Transverse colon (tissue), 4 donors: ENCODE results near the gene ZNF365. TPM values are rescaled to one million over a fixed set of nuclear protein-coding genes. Genes with fewer than 3 reads are reported as not detected.

Experiments
- DNase-seq: peaks from one replicate; pipeline ENCODE4 v3.0.0-alpha.2; 2019
- H3K27ac ChIP-seq, 4 donors: fragments of 200-600 bp; sonication (generic); 2 replicates each; pipeline ENCODE4 v1.5.1; 2016 to 2018; ENCODE audit warnings: inconsistent platforms in 4 of 4
- H3K27me3 ChIP-seq: fragments of 200-600 bp; sonication (generic); 2 replicates; pipeline ENCODE4 v1.5.1; 2017; ENCODE audit warnings: inconsistent platforms
- H3K36me3 ChIP-seq, 4 donors: fragments of 200-600 bp; sonication (generic); 2 replicates each; pipeline ENCODE4 v1.5.1; 2017 to 2019; ENCODE audit warnings: inconsistent platforms in 4 of 4
- H3K4me1 ChIP-seq, 4 donors: fragments of 200-600 bp; sonication (generic); 2 replicates each; pipeline ENCODE4 v1.5.1; 2017 to 2020; ENCODE audit warnings: inconsistent platforms in 4 of 4
- H3K4me3 ChIP-seq, 4 donors: fragments of 200-600 bp; sonication (generic); 1 replicate in 1 of 4; 2 replicates in 3 of 4; pipeline versions ENCODE4 v1.5.1 to v1.6.1; 2017 to 2019; ENCODE audit warnings: inconsistent platforms in 4 of 4
- H3K9me3 ChIP-seq, 2 donors: fragments of 200-600 bp; sonication (generic); 2 replicates each; pipeline ENCODE4 v1.5.1; 2017 to 2019; ENCODE audit warnings: inconsistent platforms in 2 of 2
- EP300 ChIP-seq: sonication (generic); formaldehyde crosslinking; IDR thresholded peaks from one replicate; pipeline ENCODE4 v1.6.1; 2017; ENCODE audit warnings: antibody characterized with exemption, low read depth
- POLR2A ChIP-seq: fragments of 450-650 bp; IDR thresholded peaks from one replicate; pipeline ENCODE4 v1.6.1; 2016; ENCODE audit warnings: antibody characterized with exemption, mild to moderate bottlenecking, moderate library complexity
- POLR2AphosphoS5 ChIP-seq, 3 donors: sonication (generic); formaldehyde crosslinking; IDR thresholded peaks; one replicate each; pipeline ENCODE4 v1.6.1; 2016; ENCODE audit warnings: antibody characterized with exemption in 3 of 3
- WGBS, 2 donors: methylation state at CpG; one replicate each; pipeline ENCODE4 v1.1.5; 2018; ENCODE audit warnings: low coverage in 1 of 2; 5-methylcytosine and 5-hydroxymethylcytosine counted together
- in situ Hi-C, 4 donors: fragments of 200-750 bp; cut with MboI; loops; one replicate each; pipeline versions ENCODE4 v1.15.0 to v1.15.1; 2017; ENCODE audit warnings: low sequenced_read_pairs in 3 of 4, low pct_ligation_motif_present in 1 of 4, low pct_unique_long_range_greater_than_20kb in 1 of 4
- intact Hi-C: fragments of 100-400 bp; cut with DNase I; formaldehyde crosslinking; loops from one replicate; pipeline ENCODE4 v1.15.1; 2023; ENCODE audit warnings: low total_unique reads
- total RNA-seq, 4 donors: library from RNA; depleted of rRNA; stranded (reverse); fragments of >200 nt; gene quantifications; one replicate each; pipeline ENCODE4 v1.1.0, GENCODE V29; 2016
- TF ChIP-seq, protein P1 (sequence below), 5 experiments: fragments of 200-600 bp in 3 of 5; fragments of 450-650 bp in 2 of 5; sonication (generic) in 3 of 5; IDR thresholded peaks; 1 replicate in 2 of 5; 2 replicates in 3 of 5; pipeline ENCODE4 v1.5.1; 2016 to 2017; ENCODE audit warnings: antibody characterized with exemption in 5 of 5, inconsistent platforms in 3 of 5, mild to moderate bottlenecking in 2 of 5, moderate library complexity in 1 of 5

Gene ZNF365
- total RNA-seq, 4 donors from 2014 or later = not detected

- peaks cover 7% of the 10 kb centered on the region for H3K27me3 ChIP-seq
- TF ChIP-seq POLR2A (no peak), POLR2AphosphoS5 (IDR thresholded peaks at IDR 0.05) (no peak), EP300 (no peak)
- TF ChIP-seq, protein P1, sequence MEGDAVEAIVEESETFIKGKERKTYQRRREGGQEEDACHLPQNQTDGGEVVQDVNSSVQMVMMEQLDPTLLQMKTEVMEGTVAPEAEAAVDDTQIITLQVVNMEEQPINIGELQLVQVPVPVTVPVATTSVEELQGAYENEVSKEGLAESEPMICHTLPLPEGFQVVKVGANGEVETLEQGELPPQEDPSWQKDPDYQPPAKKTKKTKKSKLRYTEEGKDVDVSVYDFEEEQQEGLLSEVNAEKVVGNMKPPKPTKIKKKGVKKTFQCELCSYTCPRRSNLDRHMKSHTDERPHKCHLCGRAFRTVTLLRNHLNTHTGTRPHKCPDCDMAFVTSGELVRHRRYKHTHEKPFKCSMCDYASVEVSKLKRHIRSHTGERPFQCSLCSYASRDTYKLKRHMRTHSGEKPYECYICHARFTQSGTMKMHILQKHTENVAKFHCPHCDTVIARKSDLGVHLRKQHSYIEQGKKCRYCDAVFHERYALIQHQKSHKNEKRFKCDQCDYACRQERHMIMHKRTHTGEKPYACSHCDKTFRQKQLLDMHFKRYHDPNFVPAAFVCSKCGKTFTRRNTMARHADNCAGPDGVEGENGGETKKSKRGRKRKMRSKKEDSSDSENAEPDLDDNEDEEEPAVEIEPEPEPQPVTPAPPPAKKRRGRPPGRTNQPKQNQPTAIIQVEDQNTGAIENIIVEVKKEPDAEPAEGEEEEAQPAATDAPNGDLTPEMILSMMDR (IDR thresholded peaks at IDR 0.05) = no peak
- WGBS, 2 donors = 76 to 77% methylated on average over 5 of the region's 5 CpGs
- no peak overlapping the region for H3K27ac ChIP-seq
- H3K9me3 ChIP-seq = peaks cover 0 to 6% of the 10 kb centered on the region in 2 donors
- H3K4me3 ChIP-seq = no peak overlapping the region
- no peak for DNase-seq
- H3K4me1 ChIP-seq = no peaks in the 10 kb centered on the region
- H3K36me3 ChIP-seq = no peaks in the 10 kb centered on the region
- in situ Hi-C loops = no loop called here
- intact Hi-C loops = no loop called here
These were observed 38.9 kb downstream of the ZNF365 start for GRCh38 chr10:62413048-62413447.

GRCh38 chr10:62413652-62414051 lies 39.5 kb downstream of the ZNF365 start:
- intact Hi-C loops = no loop called here
- no peak overlapping the region for H3K4me3 ChIP-seq
- no peak overlapping the region for H3K27ac ChIP-seq
- WGBS, 2 donors = 30 to 41% methylated on average over 1 to 2 of the region's 2 CpGs
- no peaks in the 10 kb centered on the region for H3K36me3 ChIP-seq
- in situ Hi-C loops = no loop called here
- peaks cover 7% of the 10 kb centered on the region for H3K27me3 ChIP-seq
- TF ChIP-seq POLR2AphosphoS5 (IDR thresholded peaks at IDR 0.05) = no peak
- TF ChIP-seq, protein P1 (IDR thresholded peaks at IDR 0.05) = no peak
- TF ChIP-seq EP300 = no peak
- no peak for TF ChIP-seq POLR2A
- no peaks in the 10 kb centered on the region for H3K4me1 ChIP-seq
- DNase-seq = no peak
- peaks cover 0 to 6% of the 10 kb centered on the region in 2 donors for H3K9me3 ChIP-seq

DNA sequence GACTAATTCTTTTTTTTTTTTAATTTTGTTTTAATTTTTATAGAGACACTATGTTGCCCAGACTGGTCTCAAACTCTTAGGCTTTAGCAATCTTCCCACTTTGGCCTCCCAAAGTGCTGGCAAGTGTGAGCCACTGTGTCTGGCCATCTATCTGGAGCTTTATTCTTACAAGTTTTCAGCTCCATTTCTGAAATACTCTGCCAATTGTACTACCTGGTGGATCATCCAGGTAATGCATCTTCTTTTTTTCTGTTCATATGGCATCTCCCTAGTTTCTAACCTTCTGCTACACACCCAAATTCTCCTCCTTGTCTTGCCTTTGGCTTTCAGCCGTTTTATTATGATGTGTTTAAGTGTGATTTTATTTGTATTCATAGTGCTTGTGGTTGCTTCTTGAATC lies 40.2 kb downstream of the ZNF365 start:
- Histone ChIP-seq H3K27ac (no peak overlapping the region), H3K27me3 (peaks cover 7% of the 10 kb centered on the region), H3K4me1 (no peaks in the 10 kb centered on the region), H3K9me3 (peaks cover 0 to 6% of the 10 kb centered on the region in 2 donors), H3K36me3 (no peaks in the 10 kb centered on the region), H3K4me3 (no peak overlapping the region)
- no peak for TF ChIP-seq EP300
- TF ChIP-seq POLR2A = no peak
- TF ChIP-seq, protein P1 (IDR thresholded peaks at IDR 0.05) = peak in 1 of 5 experiments; percentile 3
- TF ChIP-seq POLR2AphosphoS5 (IDR thresholded peaks at IDR 0.05) = no peak
- intact Hi-C loops = no loop called here
- WGBS, 2 donors = 0 to 38% methylated on average over 1 of the region's 1 CpG
- in situ Hi-C loops = no loop called here
- DNase-seq = no peak

DNA sequence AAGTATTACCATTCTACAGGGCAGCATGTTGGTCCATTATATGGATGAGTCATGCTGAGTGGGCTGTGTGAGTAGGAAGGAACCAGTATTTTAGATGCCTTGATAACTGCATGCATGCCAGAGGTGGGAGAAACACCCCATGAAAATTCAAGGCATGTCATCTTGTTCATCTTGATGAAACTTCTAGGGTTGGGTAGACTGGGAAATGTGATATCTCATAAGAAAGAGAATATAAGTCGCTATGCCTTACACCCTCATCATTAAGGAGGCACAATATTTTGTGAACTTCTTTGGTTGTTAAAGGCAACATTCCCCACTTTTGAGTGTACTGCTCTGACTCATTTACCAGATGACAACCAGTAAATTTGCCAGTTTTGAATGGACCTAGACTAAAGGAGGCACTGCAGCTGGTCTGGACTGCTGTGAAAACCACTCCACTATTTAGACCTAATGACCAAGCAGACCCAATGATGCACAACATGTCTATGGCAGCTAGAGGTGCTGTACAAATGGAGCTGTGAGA lies 48.0 kb downstream of the ZNF365 start:
- Histone ChIP-seq H3K27me3 (no peaks in the 10 kb centered on the region), H3K4me3 (no peak overlapping the region), H3K36me3 (no peaks in the 10 kb centered on the region), H3K4me1 (no peaks in the 10 kb centered on the region), H3K27ac (no peak overlapping the region), H3K9me3 (no peaks in the 10 kb centered on the region)
- DNase-seq = no peak
- intact Hi-C loops (no loop called here), in situ Hi-C loops (no loop called here)
- 0 to 56% methylated on average over 1 of the region's 1 CpG for WGBS, 2 donors
- TF ChIP-seq POLR2A = no peak

DNA sequence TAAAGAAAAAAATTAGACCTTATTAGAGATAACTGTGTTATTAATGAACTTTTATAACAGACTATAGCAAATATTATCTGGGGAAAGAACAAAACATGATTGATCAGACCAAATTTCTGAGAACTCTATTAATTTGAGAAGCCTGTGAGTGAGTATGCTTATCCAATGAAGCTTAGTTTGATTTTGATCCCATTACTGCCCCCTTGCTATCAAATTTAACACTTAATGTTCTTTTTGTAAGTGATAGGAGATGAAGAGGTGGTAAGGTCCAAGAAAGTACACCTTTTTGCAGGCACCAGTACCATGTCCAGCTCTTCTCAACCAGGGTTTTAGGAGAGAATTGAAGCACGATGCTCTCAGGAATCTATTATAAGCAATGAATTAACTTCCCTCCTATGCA lies 49.9 kb downstream of the ZNF365 start:
- H3K27ac ChIP-seq = no peak overlapping the region
- no peaks in the 10 kb centered on the region for H3K27me3 ChIP-seq
- no peaks in the 10 kb centered on the region for H3K9me3 ChIP-seq
- no peak overlapping the region for H3K4me3 ChIP-seq
- in situ Hi-C loops (no loop called here), intact Hi-C loops (no loop called here)
- TF ChIP-seq EP300 (no peak), POLR2AphosphoS5 (IDR thresholded peaks at IDR 0.05) (no peak), POLR2A (no peak)
- TF ChIP-seq, protein P1 (IDR thresholded peaks at IDR 0.05) = no peak
- 96 to 100% methylated on average over 1 of the region's 1 CpG for WGBS, 2 donors
- DNase-seq = no peak
- no peaks in the 10 kb centered on the region for H3K4me1 ChIP-seq
- no peaks in the 10 kb centered on the region for H3K36me3 ChIP-seq
